Esophagus muscularis mucosa (tissue), 4 donors: Measurements from ENCODE around the gene ABHD17C. TPM values are rescaled to one million over a fixed set of nuclear protein-coding genes. Genes with fewer than 3 reads are reported as not detected.

Source experiments
- DNase-seq: peaks from one replicate; pipeline ENCODE4 v3.0.0-alpha.2; 2017; ENCODE audit errors: extremely low spot score
- H3K27ac ChIP-seq, 4 donors: fragments of 200-600 bp; sonication (generic); replicated peaks in 1 of 4; 1 replicate in 3 of 4; 2 replicates in 1 of 4; pipeline ENCODE4 v1.5.1; 2016 to 2019; ENCODE audit warnings: mild to moderate bottlenecking in 1 of 4
- H3K27me3 ChIP-seq, 4 donors: fragments of 200-600 bp; sonication (generic); one replicate each; pipeline versions ENCODE4 v1.5.1 to v1.6.0; 2016 to 2019
- H3K36me3 ChIP-seq, 4 donors: fragments of 200-600 bp; sonication (generic); one replicate each; pipeline ENCODE4 v1.5.1; 2016 to 2019
- H3K4me1 ChIP-seq, 4 donors: fragments of 200-600 bp; sonication (generic); one replicate each; pipeline ENCODE4 v1.5.1; 2016 to 2019
- H3K4me3 ChIP-seq, 4 donors: fragments of 200-600 bp; sonication (generic); 1 replicate in 2 of 4; 2 replicates in 2 of 4; pipeline ENCODE4 v1.5.1; 2016 to 2019; ENCODE audit warnings: mild to moderate bottlenecking in 4 of 4, moderate library complexity in 1 of 4
- H3K9me3 ChIP-seq, 4 donors: fragments of 200-600 bp; sonication (generic); 1 replicate in 3 of 4; 2 replicates in 1 of 4; pipeline ENCODE4 v1.5.1; 2016 to 2019
- CTCF ChIP-seq, 3 experiments: fragments of 200-600 bp in 2 of 3; fragments of 450-650 bp in 1 of 3; sonication (generic) in 2 of 3; IDR thresholded peaks; one replicate each; pipeline ENCODE4 v1.5.1; 2017 to 2019; ENCODE audit warnings: antibody characterized with exemption in 3 of 3, mild to moderate bottlenecking in 2 of 3, moderate library complexity in 1 of 3
- EP300 ChIP-seq: sonication (generic); formaldehyde crosslinking; IDR thresholded peaks from one replicate; pipeline ENCODE4 v1.6.1; 2017; ENCODE audit warnings: antibody characterized with exemption
- POLR2A ChIP-seq: fragments of 450-650 bp; IDR thresholded peaks from one replicate; pipeline ENCODE4 v1.6.1; 2017; ENCODE audit warnings: antibody characterized with exemption, moderate library complexity, mild to moderate bottlenecking, low read depth
- POLR2AphosphoS5 ChIP-seq, 2 donors: sonication (generic); formaldehyde crosslinking; IDR thresholded peaks; one replicate each; pipeline ENCODE4 v1.6.1; 2017; ENCODE audit warnings: antibody characterized with exemption in 2 of 2
- WGBS: methylation state at CpG from one replicate; pipeline ENCODE4 v1.1.5; 2018; 5-methylcytosine and 5-hydroxymethylcytosine counted together
- intact Hi-C: fragments of 100-400 bp; cut with DNase I; formaldehyde crosslinking; loops from one replicate; pipeline ENCODE4 v1.15.1; 2023
- total RNA-seq, 4 donors: library from RNA; depleted of rRNA; stranded (reverse); fragments of >200 nt; gene quantifications; one replicate each; pipeline versions ENCODE4 v1.1.0 to v1.2.1, GENCODE V29; 2016

Gene ABHD17C
- total RNA-seq, 4 donors from 2014 or later = 1.5 to 7.1 (median 3.5) TPM

GRCh38 chr15:80660119-80660518 is 35.0 kb upstream of the ABHD17C start:
- Histone ChIP-seq H3K27ac (no peak overlapping the region), H3K36me3 (no peaks in the 10 kb centered on the region), H3K4me1 (no peaks in the 10 kb centered on the region), H3K9me3 (no peaks in the 10 kb centered on the region), H3K4me3 (no peak overlapping the region), H3K27me3 (no peaks in the 10 kb centered on the region)
- intact Hi-C loops = no loop called here
- TF ChIP-seq POLR2A (no peak), CTCF (IDR thresholded peaks at IDR 0.05) (peak in 2 of 3 experiments; percentile 7 to 57)
- DNase-seq = no peak

- intact Hi-C loops = no loop called here
- Histone ChIP-seq H3K4me1 (no peaks in the 10 kb centered on the region), H3K9me3 (no peaks in the 10 kb centered on the region), H3K27me3 (no peaks in the 10 kb centered on the region), H3K27ac (no peak overlapping the region), H3K4me3 (no peak overlapping the region), H3K36me3 (no peaks in the 10 kb centered on the region)
- no peak for DNase-seq
- no peak for TF ChIP-seq POLR2AphosphoS5 (IDR thresholded peaks at IDR 0.05)
- no peak for TF ChIP-seq POLR2A
- no peak for TF ChIP-seq CTCF (IDR thresholded peaks at IDR 0.05)
- no peak for TF ChIP-seq EP300
- WGBS = 72% methylated on average over 1 of the region's 1 CpG
Observed at GRCh38 chr15:80662129-80662528, 33.0 kb upstream of the ABHD17C start.

GRCh38 chr15:80662757-80663553 is 32.2 kb upstream of the ABHD17C start:
- Histone ChIP-seq H3K9me3 (no peaks in the 10 kb centered on the region), H3K4me3 (no peak overlapping the region), H3K36me3 (no peaks in the 10 kb centered on the region), H3K27ac (no peak overlapping the region), H3K27me3 (no peaks in the 10 kb centered on the region), H3K4me1 (no peaks in the 10 kb centered on the region)
- intact Hi-C loops = no loop called here
- no peak for DNase-seq
- WGBS = 75% methylated on average over 7 of the region's 7 CpGs
- no peak for TF ChIP-seq POLR2AphosphoS5 (IDR thresholded peaks at IDR 0.05)
- no peak for TF ChIP-seq POLR2A
- no peak for TF ChIP-seq CTCF (IDR thresholded peaks at IDR 0.05)

GRCh38 chr15:80665151-80665550 is 30.0 kb upstream of the ABHD17C start:
- Histone ChIP-seq H3K4me3 (no peak overlapping the region), H3K36me3 (no peaks in the 10 kb centered on the region), H3K27me3 (no peaks in the 10 kb centered on the region), H3K4me1 (no peaks in the 10 kb centered on the region), H3K9me3 (no peaks in the 10 kb centered on the region), H3K27ac (no peak overlapping the region)
- TF ChIP-seq POLR2A (no peak), CTCF (IDR thresholded peaks at IDR 0.05) (no peak), EP300 (no peak), POLR2AphosphoS5 (IDR thresholded peaks at IDR 0.05) (no peak)
- no peak for DNase-seq
- intact Hi-C loops = no loop called here
- 95% methylated on average over 2 of the region's 2 CpGs for WGBS

- H3K9me3 ChIP-seq = peaks cover 0 to 6% (median 0%) of the 10 kb centered on the region in 4 donors
- intact Hi-C loops = no loop called here
- H3K4me1 ChIP-seq = no peaks in the 10 kb centered on the region
- TF ChIP-seq POLR2A (no peak), CTCF (IDR thresholded peaks at IDR 0.05) (no peak), POLR2AphosphoS5 (IDR thresholded peaks at IDR 0.05) (no peak), EP300 (no peak)
- H3K36me3 ChIP-seq = no peaks in the 10 kb centered on the region
- no peak overlapping the region for H3K27ac ChIP-seq
- no peak for DNase-seq
- no peak overlapping the region for H3K4me3 ChIP-seq
- WGBS = 75% methylated on average over 4 of the region's 4 CpGs
- H3K27me3 ChIP-seq = no peaks in the 10 kb centered on the region
Observed at GRCh38 chr15:80667936-80668335, 27.2 kb upstream of the ABHD17C start.
